ENCODE data around the gene WDR11.

WDR11 gene

GRCh38 chr10:120835603-120836002 lies 15.6 kb upstream of the WDR11 start:
- Histone ChIP-seq H3K4me3 (ENCODE audit: low read length) (no peak overlapping the region), H3K27ac (ENCODE audit: low read depth, low read length) (no peak overlapping the region), H3K18ac (ENCODE audit: low read length) (no peak overlapping the region), H4K8ac (ENCODE audit: low read depth, low read length) (no peak overlapping the region), H3K4me2 (ENCODE audit: low read length) (no peak overlapping the region), H2BK5ac (ENCODE audit: low read length) (no peak overlapping the region), H3K9ac (ENCODE audit: low read length) (no peak overlapping the region), H2BK120ac (ENCODE audit: low read depth, low read length) (no peak overlapping the region), H3K23ac (ENCODE audit: low read length) (no peak overlapping the region), H3K79me2 (ENCODE audit: control insufficient read depth, insufficient read depth, low read length) (no peaks in the 10 kb centered on the region), H3K79me1 (ENCODE audit: low read length) (no peaks in the 10 kb centered on the region), H2AK5ac (ENCODE audit: low read length) (no peak overlapping the region), H3K27me3 (ENCODE audit: insufficient read depth, low read length, poor library complexity) (no peaks in the 10 kb centered on the region), H3K36me3 (ENCODE audit: control insufficient read depth, insufficient read depth, low read length) (no peaks in the 10 kb centered on the region), H3K4ac (ENCODE audit: low read depth, low read length) (no peak overlapping the region), H3K56ac (ENCODE audit: low read length) (no peak overlapping the region), H3K4me1 (ENCODE audit: control insufficient read depth, low read depth, low read length) (no peaks in the 10 kb centered on the region), H4K5ac (ENCODE audit: low read length) (no peak overlapping the region), H2BK15ac (replicated peaks; ENCODE audit: low read depth) (no peak overlapping the region)
- DNase-seq = no peak
- WGBS (ENCODE audit: extremely low coverage, insufficient coverage, low lambda C conversion rate) = no CpG with 5 or more reads among the region's 2 CpGs

GRCh38 chr10:120838941-120839340 lies 12.2 kb upstream of the WDR11 start:
- no peak overlapping the region for H3K9ac ChIP-seq (ENCODE audit: low read length)
- no peak overlapping the region for H4K8ac ChIP-seq (ENCODE audit: low read depth, low read length)
- no peaks in the 10 kb centered on the region for H3K27me3 ChIP-seq (ENCODE audit: insufficient read depth, low read length, poor library complexity)
- no peaks in the 10 kb centered on the region for H3K4me1 ChIP-seq (ENCODE audit: control insufficient read depth, low read depth, low read length)
- no peak overlapping the region for H3K4ac ChIP-seq (ENCODE audit: low read depth, low read length)
- H3K36me3 ChIP-seq (ENCODE audit: control insufficient read depth, insufficient read depth, low read length) = no peaks in the 10 kb centered on the region
- H2BK5ac ChIP-seq (ENCODE audit: low read length) = no peak overlapping the region
- H3K56ac ChIP-seq (ENCODE audit: low read length) = no peak overlapping the region
- no peak overlapping the region for H2BK15ac ChIP-seq (replicated peaks; ENCODE audit: low read depth)
- H3K23ac ChIP-seq (ENCODE audit: low read length) = no peak overlapping the region
- no peak overlapping the region for H3K27ac ChIP-seq (ENCODE audit: low read depth, low read length)
- no peak overlapping the region for H4K5ac ChIP-seq (ENCODE audit: low read length)
- H3K79me1 ChIP-seq (ENCODE audit: low read length) = no peaks in the 10 kb centered on the region
- no peak overlapping the region for H3K18ac ChIP-seq (ENCODE audit: low read length)
- DNase-seq = no peak
- no peak overlapping the region for H3K4me2 ChIP-seq (ENCODE audit: low read length)
- no peak overlapping the region for H2AK5ac ChIP-seq (ENCODE audit: low read length)
- no peak overlapping the region for H3K4me3 ChIP-seq (ENCODE audit: low read length)
- no peaks in the 10 kb centered on the region for H3K79me2 ChIP-seq (ENCODE audit: control insufficient read depth, insufficient read depth, low read length)
- H2BK120ac ChIP-seq (ENCODE audit: low read depth, low read length) = no peak overlapping the region
- no CpG with 5 or more reads among the region's 3 CpGs for WGBS (ENCODE audit: extremely low coverage, insufficient coverage, low lambda C conversion rate)

GRCh38 chr10:120841522-120842189 lies 9.5 kb upstream of the WDR11 start:
- H4K8ac ChIP-seq (ENCODE audit: low read depth, low read length) = no peak overlapping the region
- H3K4ac ChIP-seq (ENCODE audit: low read depth, low read length) = no peak overlapping the region
- H2BK5ac ChIP-seq (ENCODE audit: low read length) = no peak overlapping the region
- no peaks in the 10 kb centered on the region for H3K79me2 ChIP-seq (ENCODE audit: control insufficient read depth, insufficient read depth, low read length)
- H2BK15ac ChIP-seq (replicated peaks; ENCODE audit: low read depth) = no peak overlapping the region
- no peak overlapping the region for H3K18ac ChIP-seq (ENCODE audit: low read length)
- no peak overlapping the region for H2BK120ac ChIP-seq (ENCODE audit: low read depth, low read length)
- WGBS (ENCODE audit: extremely low coverage, insufficient coverage, low lambda C conversion rate) = no CpG with 5 or more reads among the region's 1 CpG
- H3K4me2 ChIP-seq (ENCODE audit: low read length) = no peak overlapping the region
- no peak overlapping the region for H3K4me3 ChIP-seq (ENCODE audit: low read length)
- H3K4me1 ChIP-seq (ENCODE audit: control insufficient read depth, low read depth, low read length) = no peaks in the 10 kb centered on the region
- DNase-seq = no peak
- H3K56ac ChIP-seq (ENCODE audit: low read length) = no peak overlapping the region
- H3K79me1 ChIP-seq (ENCODE audit: low read length) = no peaks in the 10 kb centered on the region
- H3K27me3 ChIP-seq (ENCODE audit: insufficient read depth, low read length, poor library complexity) = no peaks in the 10 kb centered on the region
- H3K9ac ChIP-seq (ENCODE audit: low read length) = no peak overlapping the region
- H3K27ac ChIP-seq (ENCODE audit: low read depth, low read length) = no peak overlapping the region
- no peak overlapping the region for H4K5ac ChIP-seq (ENCODE audit: low read length)
- no peaks in the 10 kb centered on the region for H3K36me3 ChIP-seq (ENCODE audit: control insufficient read depth, insufficient read depth, low read length)
- H3K23ac ChIP-seq (ENCODE audit: low read length) = no peak overlapping the region
- no peak overlapping the region for H2AK5ac ChIP-seq (ENCODE audit: low read length)

GRCh38 chr10:120854388-120854787 lies 3.2 kb downstream of the WDR11 start:
- Histone ChIP-seq H3K56ac (ENCODE audit: low read length) (no peak overlapping the region), H3K27ac (ENCODE audit: low read depth, low read length) (no peak overlapping the region), H3K4me3 (ENCODE audit: low read length) (no peak overlapping the region), H3K79me2 (ENCODE audit: control insufficient read depth, insufficient read depth, low read length) (peaks cover 9% of the 10 kb centered on the region), H2BK15ac (replicated peaks; ENCODE audit: low read depth) (no peak overlapping the region), H2AK5ac (ENCODE audit: low read length) (no peak overlapping the region), H3K23ac (ENCODE audit: low read length) (no peak overlapping the region), H3K9ac (ENCODE audit: low read length) (no peak overlapping the region), H3K4ac (ENCODE audit: low read depth, low read length) (no peak overlapping the region), H4K8ac (ENCODE audit: low read depth, low read length) (no peak overlapping the region), H3K4me2 (ENCODE audit: low read length) (no peak overlapping the region), H3K18ac (ENCODE audit: low read length) (no peak overlapping the region), H2BK120ac (ENCODE audit: low read depth, low read length) (no peak overlapping the region), H2BK5ac (ENCODE audit: low read length) (no peak overlapping the region), H4K5ac (ENCODE audit: low read length) (no peak overlapping the region), H3K27me3 (ENCODE audit: insufficient read depth, low read length, poor library complexity) (no peaks in the 10 kb centered on the region), H3K4me1 (ENCODE audit: control insufficient read depth, low read depth, low read length) (no peaks in the 10 kb centered on the region), H3K36me3 (ENCODE audit: control insufficient read depth, insufficient read depth, low read length) (no peaks in the 10 kb centered on the region), H3K79me1 (ENCODE audit: low read length) (peaks cover 7% of the 10 kb centered on the region)
- no CpG with 5 or more reads among the region's 2 CpGs for WGBS (ENCODE audit: extremely low coverage, insufficient coverage, low lambda C conversion rate)
- DNase-seq = no peak

- Histone ChIP-seq H3K4me3 (ENCODE audit: low read length) (no peak overlapping the region), H3K23ac (ENCODE audit: low read length) (no peak overlapping the region), H3K56ac (ENCODE audit: low read length) (no peak overlapping the region), H3K79me1 (ENCODE audit: low read length) (peaks cover 1% of the 10 kb centered on the region), H3K4me1 (ENCODE audit: control insufficient read depth, low read depth, low read length) (no peaks in the 10 kb centered on the region), H3K79me2 (ENCODE audit: control insufficient read depth, insufficient read depth, low read length) (no peaks in the 10 kb centered on the region), H2BK120ac (ENCODE audit: low read depth, low read length) (no peak overlapping the region), H3K4ac (ENCODE audit: low read depth, low read length) (no peak overlapping the region), H3K4me2 (ENCODE audit: low read length) (no peak overlapping the region), H3K9ac (ENCODE audit: low read length) (no peak overlapping the region), H3K27me3 (ENCODE audit: insufficient read depth, low read length, poor library complexity) (no peaks in the 10 kb centered on the region), H2AK5ac (ENCODE audit: low read length) (no peak overlapping the region), H2BK15ac (replicated peaks; ENCODE audit: low read depth) (no peak overlapping the region), H4K5ac (ENCODE audit: low read length) (no peak overlapping the region), H2BK5ac (ENCODE audit: low read length) (no peak overlapping the region), H3K18ac (ENCODE audit: low read length) (no peak overlapping the region), H3K36me3 (ENCODE audit: control insufficient read depth, insufficient read depth, low read length) (no peaks in the 10 kb centered on the region), H3K27ac (ENCODE audit: low read depth, low read length) (no peak overlapping the region), H4K8ac (ENCODE audit: low read depth, low read length) (no peak overlapping the region)
- no peak for DNase-seq
- WGBS (ENCODE audit: extremely low coverage, insufficient coverage, low lambda C conversion rate) = no CpG with 5 or more reads among the region's 2 CpGs
Observed at GRCh38 chr10:120861178-120861855, 10.2 kb downstream of the WDR11 start.

- H4K8ac ChIP-seq (ENCODE audit: low read depth, low read length) = no peak overlapping the region
- no peaks in the 10 kb centered on the region for H3K79me2 ChIP-seq (ENCODE audit: control insufficient read depth, insufficient read depth, low read length)
- H2AK5ac ChIP-seq (ENCODE audit: low read length) = no peak overlapping the region
- H3K27ac ChIP-seq (ENCODE audit: low read depth, low read length) = no peak overlapping the region
- no peak overlapping the region for H3K4me2 ChIP-seq (ENCODE audit: low read length)
- H4K5ac ChIP-seq (ENCODE audit: low read length) = no peak overlapping the region
- H2BK15ac ChIP-seq (replicated peaks; ENCODE audit: low read depth) = no peak overlapping the region
- no peaks in the 10 kb centered on the region for H3K79me1 ChIP-seq (ENCODE audit: low read length)
- no peak overlapping the region for H3K56ac ChIP-seq (ENCODE audit: low read length)
- no peak overlapping the region for H3K9ac ChIP-seq (ENCODE audit: low read length)
- DNase-seq = no peak
- no peak overlapping the region for H3K4ac ChIP-seq (ENCODE audit: low read depth, low read length)
- H3K27me3 ChIP-seq (ENCODE audit: insufficient read depth, low read length, poor library complexity) = no peaks in the 10 kb centered on the region
- no peak overlapping the region for H2BK5ac ChIP-seq (ENCODE audit: low read length)
- H3K36me3 ChIP-seq (ENCODE audit: control insufficient read depth, insufficient read depth, low read length) = no peaks in the 10 kb centered on the region
- no peak overlapping the region for H3K23ac ChIP-seq (ENCODE audit: low read length)
- no peak overlapping the region for H3K18ac ChIP-seq (ENCODE audit: low read length)
- no peak overlapping the region for H2BK120ac ChIP-seq (ENCODE audit: low read depth, low read length)
- no peak overlapping the region for H3K4me3 ChIP-seq (ENCODE audit: low read length)
- no peaks in the 10 kb centered on the region for H3K4me1 ChIP-seq (ENCODE audit: control insufficient read depth, low read depth, low read length)
Observed at GRCh38 chr10:120873741-120874140, 22.6 kb downstream of the WDR11 start.
